A204.1 (cell line): ENCODE measurements around the gene PLEKHA5.
"Not testable (repeated sequence)": the region's sequence is repeated elsewhere in the genome, so short reads cannot be mapped to it uniquely, and the experiment has no call there.

Source experiments
- FAIRE-seq: peaks from 2 replicates; lab custom pipeline; 2012; peaks lifted over from hg19 to GRCh38; lab: Jason Lieb, UNC

PLEKHA5 gene

DNA sequence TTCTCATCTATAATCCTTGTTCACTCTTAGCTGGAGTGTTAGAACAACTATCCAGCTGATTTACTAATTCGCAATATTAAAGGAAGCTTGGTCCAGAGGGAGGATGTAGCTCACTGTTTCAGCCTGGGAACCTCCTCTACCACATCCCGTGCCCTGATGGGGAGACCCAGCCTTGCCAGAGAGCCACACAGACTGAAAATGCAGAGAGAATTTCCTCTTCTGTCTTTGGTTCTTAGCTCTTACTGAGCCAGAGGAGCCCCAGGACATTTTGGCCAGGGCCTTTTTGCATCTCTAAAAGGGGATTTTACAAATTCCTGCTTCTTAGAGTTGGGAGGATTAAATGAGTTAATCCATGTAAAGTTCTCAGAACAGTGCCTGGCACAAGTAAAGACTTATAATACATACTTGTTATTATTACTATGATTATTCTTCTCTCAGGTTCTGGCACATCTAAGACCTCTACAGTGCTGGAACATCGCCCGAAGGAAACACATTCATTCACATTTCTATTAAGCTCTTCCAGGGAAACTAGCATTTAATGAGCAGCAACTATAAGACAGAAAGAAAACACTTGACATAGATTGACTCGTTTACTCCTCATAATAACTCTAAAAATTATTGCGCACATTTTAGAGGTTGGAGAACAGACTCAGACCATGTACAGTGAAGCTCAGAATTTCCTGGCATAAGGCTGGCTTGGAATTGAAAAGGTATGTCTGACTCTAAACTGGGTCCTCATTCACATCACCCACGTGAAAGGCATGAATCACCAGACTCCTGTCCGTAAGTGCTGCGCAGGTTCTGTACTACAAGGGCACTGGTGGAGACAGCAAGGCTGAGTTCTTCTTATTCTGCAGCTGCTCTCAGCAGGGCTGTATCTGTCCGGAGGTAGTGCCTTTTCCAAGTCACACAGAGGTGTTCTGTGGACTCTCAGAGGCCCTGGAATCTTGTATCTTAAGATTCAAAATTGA lies 282.0 kb downstream of the PLEKHA5 start:
- FAIRE-seq, result no peak

DNA sequence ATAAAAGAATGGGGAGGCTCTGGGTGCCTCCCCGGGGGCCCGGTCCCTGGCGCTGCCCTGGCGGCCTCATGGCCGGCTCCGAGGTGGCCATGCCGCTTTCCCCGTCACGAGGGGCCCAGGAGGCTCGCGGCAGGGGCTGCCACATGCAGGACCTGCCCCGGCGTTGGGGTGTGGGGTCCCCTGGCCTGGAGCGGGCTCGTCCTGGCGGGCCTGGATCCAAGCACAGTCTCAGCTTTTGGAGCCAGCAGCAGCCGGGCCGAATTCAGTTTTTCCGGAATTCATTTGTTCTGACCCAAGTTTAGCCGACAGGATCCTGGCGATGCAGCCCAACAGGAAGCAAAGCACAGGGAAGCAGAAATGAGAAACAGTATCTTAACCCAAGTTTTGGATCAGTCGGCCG lies 283.3 kb downstream of the PLEKHA5 start:
- no peak for FAIRE-seq

DNA sequence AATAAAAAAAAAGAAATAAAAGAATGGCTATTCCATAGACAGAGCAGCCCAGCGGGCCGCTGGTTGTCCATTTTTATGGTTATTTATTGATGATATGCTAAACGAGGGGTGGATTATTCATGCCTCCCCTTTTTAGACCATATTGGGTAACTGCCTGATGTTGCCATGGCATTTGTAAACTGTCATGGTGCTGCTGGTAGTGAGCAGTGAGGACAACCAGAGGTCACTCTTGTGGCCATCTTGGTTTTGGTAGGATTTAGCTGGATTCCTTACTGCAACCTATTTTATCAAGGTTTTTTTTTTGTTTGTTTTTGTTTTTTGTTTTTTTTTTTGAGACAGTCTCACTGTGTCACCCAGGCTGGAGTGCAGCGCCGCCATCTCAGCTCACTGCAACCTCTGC lies 284.0 kb downstream of the PLEKHA5 start:
- not testable (repeated sequence) for FAIRE-seq

GRCh38 chr12:19415563-19415962 lies 286.0 kb downstream of the PLEKHA5 start:
- no peak for FAIRE-seq

DNA sequence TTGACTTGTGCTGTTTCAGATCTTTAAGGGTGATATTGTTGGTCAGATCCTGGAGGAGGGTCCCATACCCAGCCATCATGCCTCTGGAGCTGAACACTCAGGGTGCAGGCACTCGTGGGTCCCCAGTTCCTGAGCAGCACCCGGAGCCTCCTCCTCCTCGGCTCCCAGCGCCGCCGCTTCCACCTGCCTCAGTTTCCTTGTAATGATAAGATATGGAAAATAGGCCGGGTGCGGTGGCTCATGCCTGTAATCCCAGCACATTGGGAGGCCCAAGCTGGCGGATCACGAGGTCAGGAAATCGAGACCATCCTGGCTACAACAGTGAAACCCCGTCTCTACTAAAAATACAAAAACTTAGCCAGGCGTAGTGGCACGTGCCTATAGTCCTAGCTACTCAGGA lies 289.6 kb downstream of the PLEKHA5 start:
- FAIRE-seq, result no peak

- FAIRE-seq, result no peak
Measured at GRCh38 chr12:19421503-19422282, 292.2 kb downstream of the PLEKHA5 start.

GRCh38 chr12:19423166-19423930 lies 293.8 kb downstream of the PLEKHA5 start:
- FAIRE-seq, result no peak
